NCI-H69 (cell line): Measurements from ENCODE around the gene MBIP.

Source experiments
- DNase-seq: peaks from one replicate; lab custom pipeline; 2025; lab: John Stamatoyannopoulos, UW

The MBIP gene

GRCh38 chr14:36264595-36264994 lies 55.8 kb downstream of the MBIP start:
- DNase-seq = no peak

DNA sequence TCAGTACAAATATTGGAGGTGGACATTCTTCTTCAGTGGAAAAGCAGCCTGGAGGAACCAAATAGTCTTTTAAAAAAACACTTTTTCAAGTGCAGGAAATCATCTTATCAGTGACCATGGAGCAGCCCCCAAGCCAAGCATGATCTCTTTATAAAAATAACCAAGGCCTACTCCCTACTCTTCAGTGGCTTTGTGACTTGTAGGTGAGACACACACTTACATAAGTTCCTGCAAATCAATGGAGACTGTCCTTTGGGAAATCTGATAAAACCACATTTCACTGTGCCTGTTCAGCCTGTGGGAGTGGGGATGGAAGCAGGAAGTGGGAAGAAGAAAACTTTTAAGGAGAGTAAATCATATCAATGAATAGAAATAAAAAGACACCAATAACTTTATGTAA lies 56.3 kb downstream of the MBIP start:
- DNase-seq = no peak

GRCh38 chr14:36260970-36261640 lies 59.3 kb downstream of the MBIP start:
- no peak for DNase-seq

DNA sequence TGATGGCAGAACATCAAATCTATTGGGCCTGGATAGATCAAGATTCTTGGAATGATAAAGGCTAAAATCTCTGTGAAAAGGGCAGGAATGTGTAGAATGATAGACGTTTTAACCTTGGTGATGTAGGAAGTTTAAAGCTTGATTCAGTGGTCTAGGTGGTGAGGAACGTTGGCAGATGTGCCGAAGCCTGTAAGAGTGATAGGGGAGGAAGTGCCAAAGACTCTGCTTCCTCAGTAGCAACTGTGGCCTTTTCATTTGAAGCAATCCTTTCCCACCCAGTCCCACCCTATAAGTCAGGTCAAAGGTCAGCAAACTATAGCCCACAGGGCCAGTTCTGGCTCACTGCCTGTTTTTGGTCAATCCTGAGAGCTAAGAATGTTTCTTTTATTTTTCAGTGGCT lies 62.2 kb downstream of the MBIP start:
- DNase-seq = no peak

DNA sequence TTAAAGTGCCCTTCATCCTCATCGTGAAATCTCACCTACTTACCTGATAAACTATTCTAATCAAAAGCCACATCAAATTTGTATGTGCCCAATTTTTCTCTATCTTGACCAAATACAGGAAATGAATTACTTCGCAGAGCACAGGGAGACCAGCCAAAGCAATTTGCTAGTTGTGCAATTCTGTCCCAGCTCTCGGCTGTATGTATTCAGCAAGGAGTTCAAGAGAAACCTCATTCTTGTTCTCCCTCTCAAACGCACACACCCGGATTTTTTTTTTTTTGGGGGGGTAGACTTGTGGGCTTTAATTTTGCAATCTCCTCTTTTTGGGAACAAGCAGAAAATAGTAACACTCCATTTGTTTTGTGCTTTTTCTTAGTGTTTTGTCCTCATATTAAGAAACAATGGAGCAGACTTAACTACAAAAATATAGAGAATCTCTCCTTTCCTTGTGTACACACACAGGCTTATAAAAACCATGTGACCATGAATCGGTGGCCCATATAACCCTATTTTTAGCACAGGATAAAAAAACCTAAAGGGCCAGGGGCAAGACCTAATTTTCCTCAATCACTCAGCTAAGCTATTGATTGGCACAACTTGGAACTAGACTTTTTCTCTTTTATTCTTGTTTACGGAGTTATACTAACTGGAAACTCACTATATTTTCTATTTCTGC lies 64.2 kb downstream of the MBIP start:
- DNase-seq = no peak

DNA sequence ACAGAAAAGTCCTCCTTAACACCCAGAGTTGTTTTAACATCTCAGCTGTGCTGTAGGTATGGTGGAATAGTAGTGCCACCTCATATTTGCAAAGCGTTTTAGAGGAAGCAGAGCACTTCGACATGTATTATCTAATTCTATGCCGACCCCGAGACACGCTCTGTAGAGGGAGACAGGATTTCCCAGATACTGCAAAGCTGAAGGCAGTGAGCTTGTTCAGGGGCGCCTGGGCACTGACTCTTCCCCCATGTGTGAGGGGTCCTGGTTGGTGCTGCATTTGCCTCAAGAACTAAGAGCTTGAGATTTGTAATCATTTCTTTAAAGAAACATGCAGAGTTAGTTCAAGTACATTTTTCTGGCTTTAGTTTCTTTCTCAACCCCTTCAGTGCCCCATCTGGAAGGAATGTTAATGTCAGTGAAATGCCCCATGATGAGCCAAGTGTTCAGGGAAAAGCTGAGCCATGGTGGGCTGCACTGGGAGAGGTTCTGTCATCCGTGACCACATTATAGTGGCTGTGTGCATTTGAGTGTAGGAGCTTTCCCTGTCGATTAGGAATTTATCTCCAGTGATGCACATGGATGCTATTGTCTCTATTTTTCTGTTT lies 66.3 kb downstream of the MBIP start:
- DNase-seq = no peak
